GOT3 (cell line): ENCODE measurements around the gene ARPC2.

Experiments
- DNase-seq: peaks from one replicate; lab custom pipeline; 2025; ENCODE audit warnings: mixed read lengths; lab: John Stamatoyannopoulos, UW

Gene ARPC2

DNA sequence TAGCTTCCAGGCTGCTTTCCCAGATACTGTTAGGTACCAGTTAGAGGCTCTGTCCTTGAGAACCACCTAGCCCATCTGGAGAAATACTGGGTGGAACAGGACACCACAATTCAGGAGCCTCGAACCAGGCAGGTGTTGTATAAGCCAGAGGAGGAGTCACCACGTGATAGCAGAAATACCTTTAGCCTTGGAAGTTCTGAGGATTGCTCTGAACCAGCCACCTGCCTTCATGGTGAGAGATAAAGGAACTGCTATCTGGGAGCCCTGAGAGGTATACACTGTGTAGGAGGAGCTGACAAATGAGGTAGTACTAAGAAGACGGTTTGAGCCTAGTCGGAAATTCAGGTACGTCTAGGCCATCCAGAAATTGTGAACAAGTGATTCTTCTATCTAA is 36.2 kb downstream of the ARPC2 start:
- no peak for DNase-seq

DNA sequence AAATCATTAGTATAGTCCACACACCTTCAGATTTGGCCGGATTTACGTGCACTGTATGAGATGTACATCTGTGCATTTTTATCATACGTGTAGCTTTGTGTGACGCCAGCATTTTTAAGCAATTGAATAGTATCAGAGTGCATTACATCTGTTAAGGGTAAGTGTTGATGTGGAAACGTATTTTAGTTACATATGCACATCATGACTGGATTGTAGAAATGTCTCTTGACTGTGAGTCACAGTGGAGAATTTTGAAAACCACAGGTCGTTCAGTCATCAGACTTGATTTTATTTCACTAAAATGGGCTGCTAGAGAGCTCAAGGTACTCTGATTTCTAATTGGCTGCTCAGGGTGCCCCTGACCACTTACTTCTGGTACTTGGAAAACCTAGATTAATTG is 38.5 kb downstream of the ARPC2 start:
- no peak for DNase-seq

DNA sequence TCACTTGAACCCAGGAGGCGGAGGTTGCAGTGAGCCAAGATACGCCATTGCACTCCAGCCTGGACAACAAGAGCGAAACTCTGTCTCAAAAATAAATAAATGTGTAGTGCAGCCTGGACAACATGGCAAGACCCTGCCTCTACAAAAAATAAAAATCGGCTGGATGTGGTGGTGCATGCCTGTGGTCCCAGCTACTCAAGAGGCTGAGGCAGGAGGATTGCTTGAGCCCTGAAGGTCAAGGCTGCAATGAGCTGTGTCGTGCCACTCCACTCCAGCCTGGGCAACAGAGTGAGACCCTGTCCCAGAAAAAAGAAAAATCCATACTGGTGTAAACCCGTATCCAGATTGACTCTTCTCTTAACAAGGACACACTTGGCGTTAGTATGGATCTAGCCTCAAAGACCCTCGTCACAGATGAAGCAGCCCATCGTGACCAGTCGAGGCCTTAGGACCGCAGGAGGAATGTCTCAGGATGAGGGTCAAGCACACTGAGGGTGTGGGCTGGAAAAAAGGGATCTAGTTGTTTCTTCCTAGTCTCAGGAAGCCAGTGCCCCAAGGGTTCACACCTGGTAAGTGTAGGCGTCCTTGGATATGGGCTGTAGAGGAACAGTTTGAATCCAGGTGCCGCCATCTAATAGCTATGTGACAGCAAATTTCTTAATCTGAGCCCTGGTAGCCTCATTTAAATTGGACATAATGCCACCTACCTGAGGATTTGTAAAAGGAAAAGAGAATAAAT is 39.8 kb downstream of the ARPC2 start:
- no peak for DNase-seq

DNA sequence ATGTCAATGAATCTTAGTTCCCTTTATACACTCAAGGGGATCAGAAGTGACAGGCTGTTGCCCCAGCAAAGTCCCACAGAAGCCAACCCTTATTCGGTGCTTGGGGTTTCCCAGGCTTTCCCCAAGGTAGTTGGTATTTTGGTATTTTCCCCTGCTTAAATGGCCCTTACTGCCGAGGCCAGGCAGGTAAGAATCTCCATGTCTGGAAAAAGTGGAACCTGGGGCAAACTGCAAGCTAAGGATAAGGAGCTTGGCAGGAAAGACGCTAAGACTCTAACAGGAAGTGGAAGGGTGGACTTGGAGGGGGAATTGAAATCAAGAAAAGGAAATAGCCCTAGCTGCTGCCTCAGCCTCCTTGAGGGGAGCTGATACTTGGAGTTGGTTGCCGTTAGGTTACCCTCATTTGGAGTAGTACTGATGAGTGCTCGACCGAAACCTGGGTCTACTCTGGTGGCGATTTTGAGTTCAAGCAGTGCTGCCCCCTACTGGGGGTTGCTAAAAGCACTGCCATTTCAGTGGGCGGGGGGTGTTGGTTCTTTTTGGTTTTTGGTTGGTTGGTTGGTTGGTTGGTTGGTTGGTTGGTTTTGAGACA is 40.5 kb downstream of the ARPC2 start:
- no peak for DNase-seq

GRCh38 chr2:218259099-218259961 is 42.3 kb downstream of the ARPC2 start:
- no peak for DNase-seq

DNA sequence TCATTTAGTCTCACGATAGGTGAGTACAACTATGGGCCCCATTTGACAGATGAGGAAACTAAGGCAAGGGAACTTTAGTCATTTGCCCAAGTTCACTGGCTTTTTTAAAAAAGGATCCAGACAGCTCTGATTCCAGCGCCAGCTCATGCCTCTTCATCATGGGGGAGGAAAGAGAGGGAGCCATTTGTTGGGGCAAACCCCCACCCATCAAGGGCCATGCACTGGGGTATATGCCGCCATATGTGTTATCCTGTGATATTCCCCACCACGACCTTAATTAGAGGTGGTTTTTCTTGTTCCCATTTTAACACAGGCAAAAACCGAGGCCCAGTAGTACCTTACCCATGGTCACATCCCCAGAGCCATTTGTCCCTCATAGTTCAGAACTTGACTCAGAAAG is 43.2 kb downstream of the ARPC2 start:
- DNase-seq = no peak

GRCh38 chr2:218260742-218261422 is 43.9 kb downstream of the ARPC2 start, which contains the start of gene GPBAR1:
GPBAR1 (plus strand) TSS chr2:218261015; CDS start chr2:218262725, 1,710 bp downstream.
- DNase-seq = no peak

GRCh38 chr2:218261423-218262236 is 44.6 kb downstream of the ARPC2 start:
- DNase-seq = no peak

DNA sequence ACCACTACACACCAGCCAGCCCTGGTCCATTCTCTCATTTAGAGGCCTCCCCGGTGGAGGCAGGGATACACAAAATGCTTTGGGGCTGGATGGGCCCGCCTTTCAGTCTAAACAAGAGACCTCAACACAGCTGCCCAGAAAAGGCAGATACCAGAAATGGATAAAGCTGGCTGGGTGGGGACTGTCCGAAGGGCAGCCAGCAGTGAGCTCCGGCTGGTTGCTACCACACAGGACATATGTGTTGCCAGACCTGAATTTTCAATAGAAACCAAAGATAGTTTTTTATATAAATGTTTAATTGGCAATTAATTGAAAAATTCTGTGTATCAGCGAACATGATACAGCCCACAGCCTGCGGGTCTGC is 45.2 kb downstream of the ARPC2 start:
- DNase-seq = no peak

GRCh38 chr2:218262631-218263586 is 45.9 kb downstream of the ARPC2 start:
- no peak for DNase-seq

GRCh38 chr2:218263817-218264641 is 47.0 kb downstream of the ARPC2 start:
- DNase-seq = no peak

DNA sequence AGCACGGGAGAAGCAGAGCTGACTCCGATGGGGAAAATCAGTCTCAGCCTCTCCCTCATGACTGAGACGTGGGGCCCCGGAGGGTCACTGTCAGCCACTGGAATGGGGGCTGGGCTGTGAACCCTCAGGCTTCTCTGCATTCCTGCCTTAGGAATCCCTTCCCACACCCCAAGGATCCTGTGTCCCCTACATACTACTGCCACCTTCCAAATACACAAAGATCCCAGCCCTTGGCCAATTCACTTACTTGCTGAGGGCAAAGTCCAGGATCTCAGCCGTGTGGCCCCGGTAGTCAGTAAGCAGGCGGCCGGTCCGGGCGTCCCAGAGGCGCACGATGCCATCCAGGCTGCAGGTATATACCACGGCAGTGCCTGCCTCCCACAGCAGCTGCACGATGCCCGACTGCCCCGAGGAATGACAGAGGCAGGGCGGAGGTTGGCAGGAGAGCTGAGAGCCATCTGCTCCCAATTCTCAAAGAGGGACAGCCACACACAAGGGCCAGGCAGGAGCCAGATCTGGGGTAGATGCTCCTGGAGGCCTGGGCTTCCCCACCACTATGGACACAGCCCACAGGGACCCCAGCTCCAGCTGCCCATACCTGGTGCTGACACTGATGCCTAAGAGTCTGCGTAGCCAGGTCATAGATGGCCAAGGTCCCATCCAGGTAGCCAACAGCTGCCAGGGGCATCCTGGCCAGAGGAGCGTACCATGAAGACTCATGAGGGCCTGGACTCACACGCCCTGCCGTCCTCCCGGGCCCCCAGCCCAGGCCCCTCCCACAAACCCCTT is 48.0 kb downstream of the ARPC2 start:
- no peak for DNase-seq

- no peak for DNase-seq
Measured at GRCh38 chr2:218265626-218266025, 48.6 kb downstream of the ARPC2 start.

DNA sequence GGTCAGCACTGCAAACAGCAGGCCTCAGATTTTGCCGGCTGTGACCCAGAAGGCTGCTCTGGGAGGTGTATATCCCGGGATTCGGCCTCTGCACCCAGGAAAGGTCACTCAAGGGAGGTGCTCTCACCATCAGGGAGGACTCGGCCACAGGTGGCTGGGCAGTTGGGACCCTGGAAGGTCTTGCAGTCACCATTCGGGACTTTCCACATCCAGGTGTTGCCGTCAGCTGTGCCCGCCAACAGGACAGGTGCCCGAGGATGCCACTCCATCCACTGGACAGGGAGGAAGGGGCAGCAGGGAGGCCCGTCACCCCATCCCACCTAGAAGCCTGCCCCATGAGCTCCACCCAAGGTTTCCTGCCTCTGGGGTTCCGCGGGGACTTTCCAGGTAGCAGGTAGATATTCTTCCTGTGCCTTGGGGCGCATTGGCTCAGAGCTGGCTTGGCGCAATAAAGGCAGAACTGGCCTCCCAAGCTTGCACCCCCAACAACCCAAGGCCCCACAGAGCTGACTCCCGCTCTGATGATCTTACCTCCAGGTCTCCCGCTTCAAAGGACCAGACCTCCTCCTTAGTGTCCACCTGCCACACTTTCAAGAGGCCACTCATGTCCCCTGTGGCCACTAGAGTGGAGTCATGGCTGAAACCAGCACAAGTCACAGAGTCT is 49.5 kb downstream of the ARPC2 start:
- DNase-seq = no peak

DNA sequence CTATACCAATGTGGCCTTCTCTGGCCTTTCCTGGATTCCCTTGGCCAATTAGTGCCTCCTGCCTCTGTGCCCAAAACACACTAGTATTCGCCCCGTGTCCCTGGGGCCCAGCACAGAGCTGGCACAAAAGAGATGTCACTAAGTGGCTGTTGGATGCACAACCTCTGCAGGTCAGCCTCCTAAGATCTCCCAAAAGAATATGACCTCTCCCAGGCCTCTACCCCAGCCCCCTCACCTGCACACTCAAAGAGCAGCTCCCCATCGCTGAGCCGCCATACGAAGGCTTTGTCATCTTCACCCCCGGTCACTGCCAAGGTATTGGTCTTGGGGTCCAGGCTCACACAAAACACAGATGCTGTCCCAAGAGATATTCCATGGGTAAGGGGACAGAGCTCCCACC is 50.3 kb downstream of the ARPC2 start:
- DNase-seq = no peak

DNA sequence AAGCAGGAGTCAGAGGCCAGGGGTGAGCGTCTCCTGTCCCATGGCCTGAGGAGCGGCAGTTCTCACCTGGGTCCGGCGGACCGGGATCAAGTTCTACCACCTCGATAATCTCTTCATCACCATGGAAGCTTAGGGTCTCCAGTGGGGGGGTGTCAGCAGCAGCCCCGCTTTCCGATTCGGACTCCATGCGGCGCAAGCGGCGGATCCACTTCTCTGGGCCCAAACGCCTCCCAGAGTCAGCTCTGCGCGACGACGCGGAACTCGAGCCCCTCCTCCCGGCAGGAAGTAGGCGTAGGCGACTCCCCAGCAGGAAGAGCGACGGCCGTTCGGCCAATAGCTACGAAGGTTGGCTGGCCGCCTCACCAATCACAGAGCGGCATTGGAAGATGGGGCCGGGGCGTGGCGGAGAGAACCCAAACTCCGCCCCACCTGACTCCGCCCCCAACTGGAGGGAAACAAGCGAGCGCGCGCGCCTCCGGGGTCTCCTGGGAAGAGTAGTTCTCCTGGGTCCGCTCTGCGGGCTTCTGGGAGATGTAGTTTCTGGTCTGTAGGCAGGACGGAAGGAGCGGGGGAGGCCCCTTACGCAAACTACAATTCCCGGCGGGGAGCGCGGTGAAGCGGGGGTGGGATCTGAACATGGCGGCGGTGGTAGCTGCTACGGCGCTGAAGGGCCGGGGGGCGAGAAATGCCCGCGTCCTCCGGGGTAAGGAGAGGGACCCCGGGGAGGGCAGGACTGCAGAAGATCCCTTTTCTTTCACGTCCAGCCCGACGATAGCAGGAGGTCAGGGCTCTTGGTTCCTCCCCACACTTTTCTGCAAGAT is 53.1 kb downstream of the ARPC2 start, which contains the start of the genes AAMP and PNKD:
Gene AAMP (minus strand): TSS at position 238 of the 821 bp plus-strand sequence. CDS start 51 bp downstream, at position 187.
Gene PNKD (plus strand): TSS at position 620 of the 821 bp plus-strand sequence. CDS start 17 bp downstream, at position 637.
- peak; percentile 99 for DNase-seq
